HG02840 (cell line): Measurements from ENCODE around the gene COQ4.
A peak's percentile ranks its signal among the peaks of the same experiment; 100 is the strongest.
"Not testable (repeated sequence)": the region's sequence is repeated elsewhere in the genome, so short reads cannot be mapped to it uniquely, and the experiment has no call there.

Experiments
- ATAC-seq: cut with Tn5 transposase; IDR thresholded peaks from one replicate; pipeline ENCODE4 v1.9.1; 2021; ENCODE audit warnings: mild to moderate bottlenecking, moderate library complexity, moderate number of reproducible peaks; ENCODE audit not compliant: unreplicated experiment, low FRiP score

The COQ4 gene

GRCh38 chr9:128322404-128323211 is at the start of gene COQ4, which contains the start of gene TRUB2:
Gene COQ4 (plus strand): TSS chr9:128322839. CDS start chr9:128322859, 20 bp downstream.
Gene TRUB2 (minus strand): TSS chr9:128322447. CDS start chr9:128322408, 39 bp downstream.
- ATAC-seq: peak; percentile 76

- ATAC-seq: no peak
Observed at GRCh38 chr9:128274245-128274644, 48.4 kb upstream of the COQ4 start.

- peak; percentile 48 for ATAC-seq
Observed at GRCh38 chr9:128275198-128276007, 47.2 kb upstream of the COQ4 start, which contains the start of gene GOLGA2. Gene GOLGA2 (minus strand): TSS chr9:128276007. CDS start chr9:128275976, 31 bp downstream.

- peak; percentile 96 for ATAC-seq
Observed at GRCh38 chr9:128276008-128276573, 46.5 kb upstream of the COQ4 start, which contains the start of gene SWI5. Gene SWI5 (plus strand): TSS chr9:128276276.

- no peak for ATAC-seq
Observed at GRCh38 chr9:128276574-128277270, 45.9 kb upstream of the COQ4 start.

GRCh38 chr9:128279088-128280073 is 43.3 kb upstream of the COQ4 start:
- ATAC-seq: not testable (repeated sequence)

- no peak for ATAC-seq
Observed at GRCh38 chr9:128280084-128280622, 42.5 kb upstream of the COQ4 start.

- ATAC-seq: no peak
Observed at GRCh38 chr9:128282500-128282899, 40.1 kb upstream of the COQ4 start.

GRCh38 chr9:128285033-128285784 is 37.4 kb upstream of the COQ4 start:
- no peak for ATAC-seq

- no peak for ATAC-seq
Observed at GRCh38 chr9:128286440-128286839, 36.2 kb upstream of the COQ4 start.

GRCh38 chr9:128288273-128289004 is 34.2 kb upstream of the COQ4 start:
- no peak for ATAC-seq

- ATAC-seq: no peak
Observed at GRCh38 chr9:128292009-128292408, 30.6 kb upstream of the COQ4 start.

- no peak for ATAC-seq
Observed at GRCh38 chr9:128293091-128293490, 29.5 kb upstream of the COQ4 start.

- no peak for ATAC-seq
Observed at GRCh38 chr9:128294142-128294541, 28.5 kb upstream of the COQ4 start.

GRCh38 chr9:128296340-128297220 is 26.1 kb upstream of the COQ4 start:
- no peak for ATAC-seq

GRCh38 chr9:128297221-128297773 is 25.3 kb upstream of the COQ4 start:
- no peak for ATAC-seq
